Smooth muscle cell (in vitro differentiated cells): ENCODE results near the gene TCTN3. TPM values are rescaled to one million over a fixed set of nuclear protein-coding genes. Genes with fewer than 3 reads are reported as not detected.

Experiments
- DNase-seq: peaks from one replicate; lab custom pipeline; 2025; ENCODE audit not compliant: unreplicated experiment; lab: John Stamatoyannopoulos, UW
- H2AFZ ChIP-seq: fragments of 200-600 bp; sonication (generic); 2 replicates; pipeline ENCODE4 v1.6.0; 2016; ENCODE audit warnings: antibody characterized with exemption, low read depth, mild to moderate bottlenecking
- H3F3A ChIP-seq: fragments of 200-600 bp; sonication (generic); 2 replicates; pipeline ENCODE4 v1.6.0; 2017; ENCODE audit warnings: antibody characterized with exemption, low read depth
- H3K27ac ChIP-seq: fragments of 200-600 bp; sonication (generic); 2 replicates; pipeline ENCODE4 v1.5.1; 2016; ENCODE audit warnings: low read depth, mild to moderate bottlenecking
- H3K27me3 ChIP-seq: fragments of 200-600 bp; sonication (generic); 2 replicates; pipeline ENCODE4 v1.6.1; 2016; ENCODE audit warnings: low read depth, mild to moderate bottlenecking
- H3K36me3 ChIP-seq: fragments of 200-600 bp; sonication (generic); 2 replicates; pipeline ENCODE4 v1.5.1; 2016; ENCODE audit warnings: low read depth
- H3K4me1 ChIP-seq: fragments of 200-600 bp; sonication (generic); 2 replicates; pipeline ENCODE4 v1.5.1; 2016; ENCODE audit warnings: low read depth
- H3K4me2 ChIP-seq: fragments of 200-600 bp; sonication (generic); 2 replicates; pipeline ENCODE4 v1.6.0; 2016; ENCODE audit warnings: mild to moderate bottlenecking
- H3K4me3 ChIP-seq: fragments of 200-600 bp; sonication (generic); 2 replicates; pipeline ENCODE4 v1.5.1; 2016; ENCODE audit warnings: mild to moderate bottlenecking
- H3K79me2 ChIP-seq: fragments of 200-600 bp; sonication (generic); 2 replicates; pipeline ENCODE4 v1.6.0; 2016; ENCODE audit warnings: low read depth, mild to moderate bottlenecking
- H3K9ac ChIP-seq: fragments of 200-600 bp; sonication (generic); 2 replicates; pipeline ENCODE4 v1.6.0; 2016; ENCODE audit warnings: low read depth
- H3K9me3 ChIP-seq: fragments of 200-600 bp; sonication (generic); replicated peaks from 2 replicates; pipeline ENCODE4 v1.5.1; 2016; ENCODE audit warnings: low read depth
- H4K20me1 ChIP-seq: fragments of 200-600 bp; sonication (generic); 2 replicates; pipeline ENCODE4 v1.6.0; 2016; ENCODE audit warnings: low read depth
- WGBS: methylation state at CpG from one replicate; pipeline ENCODE4 v1.1.7; 2016; ENCODE audit warnings: low lambda C conversion rate; 5-methylcytosine and 5-hydroxymethylcytosine counted together
- polyA plus RNA-seq: library from polyadenylated mRNA; unstranded; fragments of >200 nt; fragmentation: Nextera tagmentation; extraction: Ambion mirVana; gene quantifications from 2 replicates; pipeline ENCODE4 v1.2.1, GENCODE V29; 2016
- total RNA-seq: library from RNA; depleted of rRNA; stranded (reverse); fragments of >200 nt; gene quantifications from 2 replicates; pipeline ENCODE4 v1.2.3, GENCODE V29; 2014
- TF ChIP-seq, protein P1 (sequence below): fragments of 200-600 bp; sonication (generic); IDR thresholded peaks from 2 replicates; pipeline ENCODE4 v1.5.1; 2017; ENCODE audit warnings: borderline replicate concordance, mild to moderate bottlenecking, antibody characterized with exemption; ENCODE audit not compliant: insufficient read depth, poor library complexity, severe bottlenecking

Gene TCTN3
- total and polyA plus RNA-seq, 2 experiments from 2014 or later, result 57.2 to 62.8 TPM

GRCh38 chr10:95656291-95657164 is 37.2 kb downstream of the TCTN3 start, which contains the start of gene ALDH18A1:
ALDH18A1 (minus strand) TSS chr10:95656711; CDS start chr10:95653377, 3,334 bp downstream.
- 1% methylated on average over 81 of the region's 83 CpGs for WGBS
- H3K4me1 ChIP-seq, result peaks cover 12% of the 10 kb centered on the region
- peak; percentile 87 for DNase-seq
- H3K79me2 ChIP-seq, result peaks cover 49% of the 10 kb centered on the region
- no peaks in the 10 kb centered on the region for H3K9me3 ChIP-seq
- H2AFZ ChIP-seq, result peak within 1 kb of the TSS; percentile 57
- H3K27ac ChIP-seq, result peak within 1 kb of the TSS; percentile 35
- H3K4me2 ChIP-seq, result peak within 1 kb of the TSS; percentile 81
- TF ChIP-seq, protein P1, sequence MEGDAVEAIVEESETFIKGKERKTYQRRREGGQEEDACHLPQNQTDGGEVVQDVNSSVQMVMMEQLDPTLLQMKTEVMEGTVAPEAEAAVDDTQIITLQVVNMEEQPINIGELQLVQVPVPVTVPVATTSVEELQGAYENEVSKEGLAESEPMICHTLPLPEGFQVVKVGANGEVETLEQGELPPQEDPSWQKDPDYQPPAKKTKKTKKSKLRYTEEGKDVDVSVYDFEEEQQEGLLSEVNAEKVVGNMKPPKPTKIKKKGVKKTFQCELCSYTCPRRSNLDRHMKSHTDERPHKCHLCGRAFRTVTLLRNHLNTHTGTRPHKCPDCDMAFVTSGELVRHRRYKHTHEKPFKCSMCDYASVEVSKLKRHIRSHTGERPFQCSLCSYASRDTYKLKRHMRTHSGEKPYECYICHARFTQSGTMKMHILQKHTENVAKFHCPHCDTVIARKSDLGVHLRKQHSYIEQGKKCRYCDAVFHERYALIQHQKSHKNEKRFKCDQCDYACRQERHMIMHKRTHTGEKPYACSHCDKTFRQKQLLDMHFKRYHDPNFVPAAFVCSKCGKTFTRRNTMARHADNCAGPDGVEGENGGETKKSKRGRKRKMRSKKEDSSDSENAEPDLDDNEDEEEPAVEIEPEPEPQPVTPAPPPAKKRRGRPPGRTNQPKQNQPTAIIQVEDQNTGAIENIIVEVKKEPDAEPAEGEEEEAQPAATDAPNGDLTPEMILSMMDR, result no peak
- peak within 1 kb of the TSS; percentile 84 for H3K4me3 ChIP-seq
- H3K9ac ChIP-seq, result peak within 1 kb of the TSS; percentile 72
- no peaks in the 10 kb centered on the region for H3K27me3 ChIP-seq
- H4K20me1 ChIP-seq, result peaks cover 40% of the 10 kb centered on the region
- H3F3A ChIP-seq, result no peaks in the 10 kb centered on the region
- H3K36me3 ChIP-seq, result peaks cover 18% of the 10 kb centered on the region

DNA sequence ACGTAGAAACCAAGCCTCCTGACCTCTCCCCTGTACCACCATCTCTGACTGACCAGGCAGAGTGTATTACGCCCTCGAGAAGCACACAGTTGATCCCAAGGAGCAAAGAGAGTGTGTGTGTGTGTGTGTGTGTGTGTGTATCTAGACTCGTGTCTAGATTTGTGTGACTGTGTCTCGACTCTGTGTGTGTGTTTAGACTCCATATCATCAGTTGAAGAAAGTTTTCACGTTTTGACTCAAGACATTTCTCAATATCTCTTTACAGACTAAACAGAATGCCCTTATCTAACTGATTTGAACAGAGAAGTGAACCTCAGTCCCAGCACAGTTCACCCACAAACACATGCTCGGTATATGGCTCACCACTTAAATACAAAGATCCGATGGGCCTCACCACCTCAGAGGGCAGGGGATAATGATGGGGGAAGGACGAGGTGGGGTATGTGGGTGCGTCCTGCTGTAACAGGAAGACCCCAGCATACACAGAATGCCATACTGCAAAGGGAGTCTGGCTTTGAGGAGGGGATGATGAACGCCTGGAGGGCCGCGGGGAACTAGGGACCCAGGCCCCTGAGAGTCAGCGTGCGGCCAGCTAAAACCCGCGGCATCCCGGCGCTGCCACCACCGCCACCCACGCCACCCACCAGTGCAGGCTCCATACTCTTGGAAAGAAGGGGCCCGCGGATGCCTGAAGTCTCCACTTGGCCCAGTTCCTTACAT is 38.0 kb downstream of the TCTN3 start:
- H3K27me3 ChIP-seq, result no peaks in the 10 kb centered on the region
- no peaks in the 10 kb centered on the region for H3K9me3 ChIP-seq
- 4% methylated on average over 23 of the region's 23 CpGs for WGBS
- peak overlapping the region; percentile 72 for H3K9ac ChIP-seq
- H3K4me1 ChIP-seq, result peaks cover 12% of the 10 kb centered on the region
- peak overlapping the region; percentile 57 for H2AFZ ChIP-seq
- H3K79me2 ChIP-seq, result peaks cover 57% of the 10 kb centered on the region
- H3K36me3 ChIP-seq, result peaks cover 26% of the 10 kb centered on the region
- no peaks in the 10 kb centered on the region for H3F3A ChIP-seq
- H3K4me3 ChIP-seq, result peak overlapping the region; percentile 84
- H4K20me1 ChIP-seq, result peaks cover 48% of the 10 kb centered on the region
- DNase-seq, result no peak
- peak overlapping the region; percentile 81 for H3K4me2 ChIP-seq
- TF ChIP-seq, protein P1, result no peak
- H3K27ac ChIP-seq, result peak overlapping the region; percentile 35

GRCh38 chr10:95653895-95654294 is 39.8 kb downstream of the TCTN3 start:
- DNase-seq, result no peak
- H3K4me1 ChIP-seq, result peaks cover 12% of the 10 kb centered on the region
- H3K27ac ChIP-seq, result no peak overlapping the region
- no peaks in the 10 kb centered on the region for H3K9me3 ChIP-seq
- TF ChIP-seq, protein P1, result no peak
- peaks cover 66% of the 10 kb centered on the region for H4K20me1 ChIP-seq
- 99% methylated on average over 5 of the region's 5 CpGs for WGBS
- H3K36me3 ChIP-seq, result peaks cover 35% of the 10 kb centered on the region
- H3K79me2 ChIP-seq, result peaks cover 74% of the 10 kb centered on the region
- no peaks in the 10 kb centered on the region for H3F3A ChIP-seq
- no peaks in the 10 kb centered on the region for H3K27me3 ChIP-seq
- H3K4me2 ChIP-seq, result no peak overlapping the region
- no peak overlapping the region for H2AFZ ChIP-seq
- H3K9ac ChIP-seq, result no peak overlapping the region
- no peak overlapping the region for H3K4me3 ChIP-seq
